ENCODE results near the gene TCN2. TPM values are rescaled to one million over a fixed set of nuclear protein-coding genes. Genes with fewer than 3 reads are reported as not detected.

The TCN2 gene
- 3.0 and 8.1 TPM in 2 replicates for total RNA-seq

GRCh38 chr22:30606455-30607299 lies at the start of gene TCN2:
TSS of gene TCN2 (plus strand) at chr22:30607174. CDS start at chr22:30607332, 158 bp downstream.

GRCh38 chr22:30574095-30574981 lies 32.6 kb upstream of the TCN2 start, which contains the start of gene GAL3ST1:
TSS of gene GAL3ST1 (minus strand) at chr22:30574665. CDS start at chr22:30557392, 17,273 bp downstream.

GRCh38 chr22:30591588-30592359 lies 15.2 kb upstream of the TCN2 start, which contains the start of gene PES1:
TSS of gene PES1 (minus strand) at chr22:30591910. CDS start at chr22:30591833, 77 bp downstream.

GRCh38 chr22:30635273-30636225 lies 28.6 kb downstream of the TCN2 start, which contains the start of gene SLC35E4:
TSS of gene SLC35E4 (plus strand) at chr22:30635781. CDS start at chr22:30636451, 670 bp downstream.

GRCh38 chr22:30667494-30668385 lies 60.8 kb downstream of the TCN2 start, which contains the start of gene DUSP18:
TSS of gene DUSP18 (minus strand) at chr22:30667875. CDS start at chr22:30664003, 3,872 bp downstream.

Other genes starting within 250 kb of the TCN2 start
- gene RNF215, start 219.8 kb upstream of the TCN2 start, total RNA-seq: 21.5 and 32.8 TPM in 2 replicates
- 9.8 and 28.8 TPM in 2 replicates for gene SEC14L2, start 210.2 kb upstream of the TCN2 start, total RNA-seq
- gene MTFP1, start 181.4 kb upstream of the TCN2 start, total RNA-seq: 29.6 and 35.0 TPM in 2 replicates
- not detected in 2 replicates for gene SEC14L3, start 135.2 kb upstream of the TCN2 start, total RNA-seq
- gene SEC14L4, start 101.5 kb upstream of the TCN2 start, total RNA-seq: under 0.01 TPM in 1 of 2 replicates, not detected in the other
- gene SEC14L6, start 60.4 kb upstream of the TCN2 start, total RNA-seq: not detected in 2 replicates
- not detected in 2 replicates for gene GAL3ST1, start 32.5 kb upstream of the TCN2 start, total RNA-seq
- gene PES1, start 15.3 kb upstream of the TCN2 start, total RNA-seq: 87.3 and 108 TPM in 2 replicates
- 7.2 and 18.6 TPM in 2 replicates for gene SLC35E4, start 28.6 kb downstream of the TCN2 start, total RNA-seq
- 11.4 and 21.8 TPM in 2 replicates for gene DUSP18, start 60.7 kb downstream of the TCN2 start, total RNA-seq
- gene OSBP2, start 87.7 kb downstream of the TCN2 start, total RNA-seq: 0.22 and 2.1 TPM in 2 replicates